Activated CD4-positive, alpha-beta T cell treated with anti-CD3 and anti-CD28 coated beads for 36 hours (primary cell): ENCODE measurements around the gene CARD10. TPM values are rescaled to one million over a fixed set of nuclear protein-coding genes. Genes with fewer than 3 reads are reported as not detected.

ENCODE experiments used
- ATAC-seq: fragments of 200-7000 bp; cut with Tn5 transposase; one replicate; pipeline ENCODE4 v1.10.0; 2021; ENCODE audit warnings: mild to moderate bottlenecking, moderate library complexity
- CTCF ChIA-PET: fragments of 350-600 bp; sonication (Branson Sonifier 250); formaldehyde crosslinking; loops from one replicate; lab custom pipeline; 2021; ENCODE audit warnings: antibody characterized with exemption; lab: Charles Lee
- POLR2A ChIA-PET: fragments of 350-600 bp; sonication (Branson Sonifier 250); formaldehyde crosslinking; loops from one replicate; lab custom pipeline; 2021; ENCODE audit warnings: antibody characterized with exemption, inconsistent platforms; lab: Charles Lee
- DNase-seq: peaks from one replicate; pipeline ENCODE4 v3.0.0-alpha.2; 2020
- H3K27ac Mint-ChIP-seq: one replicate; pipeline ENCODE4 v1.8.0; 2021; ENCODE audit warnings: mixed read lengths
- H3K27me3 Mint-ChIP-seq: one replicate; pipeline ENCODE4 v1.8.0; 2021; ENCODE audit warnings: mixed read lengths
- H3K36me3 Mint-ChIP-seq: one replicate; pipeline ENCODE4 v1.8.0; 2021; ENCODE audit warnings: low read depth, mixed read lengths
- H3K4me1 Mint-ChIP-seq: one replicate; pipeline ENCODE4 v1.8.0; 2021; ENCODE audit warnings: mixed read lengths
- H3K4me3 Mint-ChIP-seq: one replicate; pipeline ENCODE4 v1.8.0; 2021; ENCODE audit warnings: mild to moderate bottlenecking, moderate library complexity, mixed read lengths
- H3K9me3 Mint-ChIP-seq: one replicate; pipeline ENCODE4 v1.8.0; 2021; ENCODE audit warnings: low read depth, mixed read lengths
- intact Hi-C, 2 experiments: fragments of 100-400 bp; cut with DNase I in 1 of 2; cut with micrococcal nuclease in 1 of 2; formaldehyde crosslinking; loops; one replicate each; pipeline versions ENCODE4 v1.14.2 to v1.15.1; 2022 to 2024; cut with DNase I, micrococcal nuclease
- total RNA-seq, 2 experiments: library from RNA; stranded (reverse); gene quantifications; one replicate each; pipeline ENCODE4 v1.2.3, GENCODE V29; 2021

The CARD10 gene
- total RNA-seq, 2 experiments from 2014 or later, result not detected

- peaks cover 40% of the 10 kb centered on the region for H3K27me3 Mint-ChIP-seq
- H3K36me3 Mint-ChIP-seq, result no peaks in the 10 kb centered on the region
- intact Hi-C loops, result no loop called here
- DNase-seq (no peak), ATAC-seq (no peak)
- H3K27ac Mint-ChIP-seq, result no peak overlapping the region
- H3K4me1 Mint-ChIP-seq, result peaks cover 33% of the 10 kb centered on the region
- CTCF ChIA-PET, result interaction anchor here (0.7 to 10.2 kb wide), 10 partner anchors 10 to 91 kb away, joined by 3 to 302 read pairs (median 10); partner anchors contain the start of gene GGA1
- H3K4me3 Mint-ChIP-seq, result no peak overlapping the region
- POLR2A ChIA-PET, result interaction anchor here (0.6 to 0.7 kb wide), 2 partner anchors 81 to 293 kb away, joined by 4 to 5 read pairs; no protein-coding TSS in a partner anchor
- no peaks in the 10 kb centered on the region for H3K9me3 Mint-ChIP-seq
Observed at GRCh38 chr22:37563153-37564081, 44.2 kb upstream of the CARD10 start.

GRCh38 chr22:37562049-37562875, 43.0 kb upstream of the CARD10 start:
- Mint-ChIP-seq H3K4me3 (peak overlapping the region; percentile 57), H3K9me3 (no peaks in the 10 kb centered on the region), H3K27me3 (peaks cover 40% of the 10 kb centered on the region), H3K4me1 (peaks cover 28% of the 10 kb centered on the region), H3K36me3 (no peaks in the 10 kb centered on the region), H3K27ac (peak overlapping the region; percentile 51)
- no peak for DNase-seq
- ChIA-PET POLR2A (interaction anchor here (0.7 to 1.0 kb wide), 2 partner anchors 28 to 291 kb away, joined by 4 to 12 read pairs; no protein-coding TSS in a partner anchor), CTCF (interaction anchor here (0.5 to 10.2 kb wide), 19 partner anchors 8 to 842 kb away, joined by 3 to 302 read pairs (median 4); partner anchors contain the start of gene GGA1)
- intact Hi-C loops, result no loop called here
- no peak for ATAC-seq

GRCh38 chr22:37561212-37562048, 42.2 kb upstream of the CARD10 start:
- Mint-ChIP-seq H3K27me3 (peaks cover 45% of the 10 kb centered on the region), H3K9me3 (no peaks in the 10 kb centered on the region), H3K4me3 (peak overlapping the region; percentile 57), H3K4me1 (peaks cover 20% of the 10 kb centered on the region), H3K36me3 (no peaks in the 10 kb centered on the region), H3K27ac (peak overlapping the region; percentile 51)
- intact Hi-C loops, result loop anchor here in 1 of 2 experiments (1.0 to 2.0 kb wide), 2 partner anchors 23 to 75 kb away; partner anchors contain the start of gene MFNG
- ATAC-seq, result peak; percentile 71
- ChIA-PET POLR2A (interaction anchor here (0.6 to 1.0 kb wide), 2 partner anchors 29 to 238 kb away, joined by 4 to 12 read pairs; no protein-coding TSS in a partner anchor), CTCF (interaction anchor here (0.5 to 10.2 kb wide), 15 partner anchors 9 to 841 kb away, joined by 3 to 302 read pairs (median 4); partner anchors contain the start of genes CYTH4 and GGA1)
- DNase-seq, result peak; percentile 92

GRCh38 chr22:37560608-37561211, 41.5 kb upstream of the CARD10 start:
- Mint-ChIP-seq H3K27me3 (peaks cover 49% of the 10 kb centered on the region), H3K27ac (no peak overlapping the region), H3K4me3 (peak overlapping the region; percentile 38), H3K9me3 (no peaks in the 10 kb centered on the region), H3K36me3 (no peaks in the 10 kb centered on the region), H3K4me1 (peaks cover 13% of the 10 kb centered on the region)
- POLR2A ChIA-PET, result no interaction called here
- ATAC-seq (no peak), DNase-seq (no peak)
- CTCF ChIA-PET, result interaction anchor here (1.3 to 10.2 kb wide), 6 partner anchors 8 to 47 kb away, joined by 4 to 302 read pairs (median 6); partner anchors contain the start of gene GGA1
- intact Hi-C loops, result loop anchor here in 1 of 2 experiments (1.0 to 2.0 kb wide), 2 partner anchors 22 to 74 kb away; partner anchors contain the start of gene MFNG

GRCh38 chr22:37559901-37560607, 40.8 kb upstream of the CARD10 start, which contains the start of gene CDC42EP1:
TSS of gene CDC42EP1 (plus strand) at chr22:37560480. CDS start at chr22:37566350, 5,870 bp downstream.
- Mint-ChIP-seq H3K4me3 (peak within 1 kb of the TSS; percentile 38), H3K36me3 (no peaks in the 10 kb centered on the region), H3K27me3 (peaks cover 49% of the 10 kb centered on the region), H3K4me1 (peaks cover 13% of the 10 kb centered on the region), H3K27ac (no peak within 1 kb of the TSS), H3K9me3 (no peaks in the 10 kb centered on the region)
- DNase-seq, result no peak
- ChIA-PET POLR2A (no interaction called here), CTCF (interaction anchor here (1.0 to 1.4 kb wide), 2 partner anchors 15 to 32 kb away, joined by 4 read pairs; no protein-coding TSS in a partner anchor)
- ATAC-seq, result no peak
- intact Hi-C loops, result loop anchor here in 1 of 2 experiments (2.0 kb wide), 1 partner anchor 73 kb away; the partner anchor contains the start of gene MFNG

- no peak for ATAC-seq
- Mint-ChIP-seq H3K4me3 (no peak overlapping the region), H3K27ac (no peak overlapping the region), H3K36me3 (no peaks in the 10 kb centered on the region), H3K4me1 (peaks cover 13% of the 10 kb centered on the region), H3K27me3 (peaks cover 49% of the 10 kb centered on the region), H3K9me3 (no peaks in the 10 kb centered on the region)
- intact Hi-C loops, result no loop called here
- no peak for DNase-seq
- ChIA-PET CTCF (interaction anchor here (0.6 to 5.4 kb wide), 4 partner anchors 7 to 704 kb away, joined by 3 to 47 read pairs (median 4); no protein-coding TSS in a partner anchor), POLR2A (no interaction called here)
Observed at GRCh38 chr22:37559521-37559900, 40.3 kb upstream of the CARD10 start.

- CTCF ChIA-PET, result interaction anchor here (0.8 to 5.4 kb wide), 3 partner anchors 8 to 226 kb away, joined by 3 to 47 read pairs (median 6); no protein-coding TSS in a partner anchor
- no peak overlapping the region for H3K27ac Mint-ChIP-seq
- intact Hi-C loops, result no loop called here
- no peaks in the 10 kb centered on the region for H3K9me3 Mint-ChIP-seq
- no peak overlapping the region for H3K4me3 Mint-ChIP-seq
- H3K27me3 Mint-ChIP-seq, result peaks cover 48% of the 10 kb centered on the region
- no peak for ATAC-seq
- POLR2A ChIA-PET, result no interaction called here
- H3K4me1 Mint-ChIP-seq, result peaks cover 13% of the 10 kb centered on the region
- no peak for DNase-seq
- no peaks in the 10 kb centered on the region for H3K36me3 Mint-ChIP-seq
Observed at GRCh38 chr22:37558815-37559214, 39.6 kb upstream of the CARD10 start.

GRCh38 chr22:37557321-37558001, 38.2 kb upstream of the CARD10 start:
- ATAC-seq (no peak), DNase-seq (no peak)
- Mint-ChIP-seq H3K27me3 (peaks cover 38% of the 10 kb centered on the region), H3K27ac (no peak overlapping the region), H3K4me3 (no peak overlapping the region), H3K4me1 (peaks cover 11% of the 10 kb centered on the region), H3K36me3 (no peaks in the 10 kb centered on the region), H3K9me3 (no peaks in the 10 kb centered on the region)
- intact Hi-C loops, result no loop called here
- ChIA-PET POLR2A (no interaction called here), CTCF (interaction anchor here (0.7 to 5.4 kb wide), 6 partner anchors 9 to 86 kb away, joined by 3 to 47 read pairs (median 3); no protein-coding TSS in a partner anchor)

GRCh38 chr22:37556710-37557109, 37.5 kb upstream of the CARD10 start:
- H3K36me3 Mint-ChIP-seq, result no peaks in the 10 kb centered on the region
- H3K4me3 Mint-ChIP-seq, result no peak overlapping the region
- DNase-seq, result no peak
- ChIA-PET CTCF (interaction anchor here (0.6 to 5.4 kb wide), 4 partner anchors 10 to 85 kb away, joined by 3 to 47 read pairs (median 3); no protein-coding TSS in a partner anchor), POLR2A (no interaction called here)
- intact Hi-C loops, result no loop called here
- H3K4me1 Mint-ChIP-seq, result peaks cover 6% of the 10 kb centered on the region
- no peak overlapping the region for H3K27ac Mint-ChIP-seq
- ATAC-seq, result no peak
- no peaks in the 10 kb centered on the region for H3K9me3 Mint-ChIP-seq
- peaks cover 30% of the 10 kb centered on the region for H3K27me3 Mint-ChIP-seq
